ENCODE results near the gene NUDT14. TPM values are rescaled to one million over a fixed set of nuclear protein-coding genes. Genes with fewer than 3 reads are reported as not detected.

Gene NUDT14
- total and polyA plus RNA-seq, 12 donors, result 4.1 to 55.8 (median 36.6) TPM

DNA sequence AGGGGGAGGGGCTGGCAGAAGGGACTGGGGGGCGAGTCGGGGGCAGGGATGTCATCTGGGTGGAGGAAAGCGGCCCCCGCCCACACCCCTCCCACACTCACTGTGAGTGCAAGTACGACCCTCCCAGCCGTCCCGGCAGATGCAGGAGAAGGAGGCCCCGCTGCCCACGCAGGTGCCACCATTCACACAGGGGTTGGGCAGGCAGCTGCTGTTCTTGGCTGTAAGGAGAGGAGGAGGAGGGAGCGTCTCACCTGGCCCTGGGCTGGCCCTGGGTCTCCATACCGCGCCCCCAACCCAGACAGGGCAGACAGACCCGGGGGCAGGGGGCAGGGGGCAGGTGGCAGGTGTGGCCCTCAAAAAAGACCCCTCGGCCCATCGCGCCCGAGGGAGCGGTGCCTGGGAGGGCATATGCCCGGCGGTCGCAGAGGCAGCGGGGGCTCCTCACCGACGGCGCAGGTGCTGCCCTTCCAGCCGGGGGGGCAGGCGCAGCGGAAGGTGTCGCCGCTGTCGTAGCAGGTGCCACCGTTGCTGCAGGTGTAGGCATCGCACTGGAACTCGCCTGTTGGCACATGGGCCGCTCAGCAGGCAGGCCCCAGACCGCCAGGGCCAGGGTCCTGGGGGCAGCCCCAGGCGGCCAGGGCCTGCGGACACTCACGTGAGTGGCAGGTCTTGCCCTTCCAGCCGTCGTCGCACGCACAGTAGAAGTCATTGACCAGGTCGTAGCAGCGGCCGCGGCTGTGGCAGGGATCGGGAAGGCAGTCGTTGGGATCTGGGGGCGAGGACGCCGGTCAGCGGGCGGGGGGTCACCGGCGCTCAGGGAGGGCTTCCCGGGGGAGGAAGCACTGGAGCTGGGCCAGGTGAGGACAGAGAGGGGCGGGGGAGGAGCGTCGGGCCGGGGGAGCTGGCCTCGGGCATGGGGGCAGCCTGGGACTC is 33.2 kb downstream of the NUDT14 start:
- no peak for DNase-seq
- no peaks in the 10 kb centered on the region for H3K36me3 ChIP-seq (replicated peaks in 1 of 2)
- intact Hi-C loops (cut with DNase I), result no loop called here
- no peak overlapping the region for H3K27ac ChIP-seq
- no peaks in the 10 kb centered on the region for H3K9me3 ChIP-seq (replicated peaks in 1 of 3)
- H3K27me3 ChIP-seq, result no peaks in the 10 kb centered on the region
- TF ChIP-seq, protein P1, sequence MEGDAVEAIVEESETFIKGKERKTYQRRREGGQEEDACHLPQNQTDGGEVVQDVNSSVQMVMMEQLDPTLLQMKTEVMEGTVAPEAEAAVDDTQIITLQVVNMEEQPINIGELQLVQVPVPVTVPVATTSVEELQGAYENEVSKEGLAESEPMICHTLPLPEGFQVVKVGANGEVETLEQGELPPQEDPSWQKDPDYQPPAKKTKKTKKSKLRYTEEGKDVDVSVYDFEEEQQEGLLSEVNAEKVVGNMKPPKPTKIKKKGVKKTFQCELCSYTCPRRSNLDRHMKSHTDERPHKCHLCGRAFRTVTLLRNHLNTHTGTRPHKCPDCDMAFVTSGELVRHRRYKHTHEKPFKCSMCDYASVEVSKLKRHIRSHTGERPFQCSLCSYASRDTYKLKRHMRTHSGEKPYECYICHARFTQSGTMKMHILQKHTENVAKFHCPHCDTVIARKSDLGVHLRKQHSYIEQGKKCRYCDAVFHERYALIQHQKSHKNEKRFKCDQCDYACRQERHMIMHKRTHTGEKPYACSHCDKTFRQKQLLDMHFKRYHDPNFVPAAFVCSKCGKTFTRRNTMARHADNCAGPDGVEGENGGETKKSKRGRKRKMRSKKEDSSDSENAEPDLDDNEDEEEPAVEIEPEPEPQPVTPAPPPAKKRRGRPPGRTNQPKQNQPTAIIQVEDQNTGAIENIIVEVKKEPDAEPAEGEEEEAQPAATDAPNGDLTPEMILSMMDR (IDR thresholded peaks at IDR 0.05), result no peak
- TF ChIP-seq POLR2A (IDR thresholded peaks at IDR 0.05), result no peak
- no peaks in the 10 kb centered on the region for H3K4me1 ChIP-seq (replicated peaks in 1 of 2)
- WGBS, 4 donors, result 86 to 91% (median 90%) methylated on average over 15 to 62 of the region's 62 CpGs
- H3K4me3 ChIP-seq, result no peak overlapping the region

DNA sequence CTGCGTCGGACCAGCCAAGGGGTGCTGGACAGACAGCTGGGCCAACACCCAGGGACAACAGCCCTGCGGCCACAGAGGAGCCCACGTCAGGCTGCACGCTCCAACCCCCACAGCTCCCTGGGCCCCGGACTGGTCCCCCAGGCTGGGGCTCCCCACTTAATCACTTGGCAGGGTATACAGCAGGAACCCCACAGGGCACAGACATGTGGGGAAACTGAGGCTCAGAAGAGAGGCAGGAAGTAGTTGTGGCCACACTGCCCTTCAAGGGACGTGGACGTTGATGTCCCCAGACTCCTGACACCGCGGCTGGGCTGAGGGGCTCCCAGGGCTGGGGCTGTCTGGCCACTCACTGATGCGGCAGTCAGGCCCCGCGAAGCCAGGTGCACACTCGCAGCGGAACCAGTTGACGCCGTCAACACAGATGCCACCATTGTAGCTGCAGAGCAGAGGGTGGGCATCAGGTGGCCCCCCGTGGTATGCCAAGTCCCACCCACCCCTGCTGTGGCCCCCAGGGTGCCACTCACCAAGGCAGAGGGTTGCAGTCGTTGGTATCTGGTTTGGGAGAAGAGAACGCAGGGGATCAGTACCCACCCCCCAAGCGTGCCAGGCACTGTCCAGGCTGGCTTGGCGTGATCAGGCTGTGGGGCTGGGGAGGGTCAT is 34.0 kb downstream of the NUDT14 start:
- 80 to 92% (median 89%) methylated on average over 1 to 22 of the region's 22 CpGs for WGBS, 4 donors
- DNase-seq, result no peak
- Histone ChIP-seq H3K4me1 (replicated peaks in 1 of 2) (no peaks in the 10 kb centered on the region), H3K4me3 (no peak overlapping the region), H3K36me3 (replicated peaks in 1 of 2) (no peaks in the 10 kb centered on the region), H3K27ac (no peak overlapping the region), H3K27me3 (no peaks in the 10 kb centered on the region), H3K9me3 (replicated peaks in 1 of 3) (no peaks in the 10 kb centered on the region)
- intact Hi-C loops (cut with DNase I), result no loop called here
- no peak for TF ChIP-seq POLR2A (IDR thresholded peaks at IDR 0.05)
- TF ChIP-seq, protein P1 (IDR thresholded peaks at IDR 0.05), result no peak

DNA sequence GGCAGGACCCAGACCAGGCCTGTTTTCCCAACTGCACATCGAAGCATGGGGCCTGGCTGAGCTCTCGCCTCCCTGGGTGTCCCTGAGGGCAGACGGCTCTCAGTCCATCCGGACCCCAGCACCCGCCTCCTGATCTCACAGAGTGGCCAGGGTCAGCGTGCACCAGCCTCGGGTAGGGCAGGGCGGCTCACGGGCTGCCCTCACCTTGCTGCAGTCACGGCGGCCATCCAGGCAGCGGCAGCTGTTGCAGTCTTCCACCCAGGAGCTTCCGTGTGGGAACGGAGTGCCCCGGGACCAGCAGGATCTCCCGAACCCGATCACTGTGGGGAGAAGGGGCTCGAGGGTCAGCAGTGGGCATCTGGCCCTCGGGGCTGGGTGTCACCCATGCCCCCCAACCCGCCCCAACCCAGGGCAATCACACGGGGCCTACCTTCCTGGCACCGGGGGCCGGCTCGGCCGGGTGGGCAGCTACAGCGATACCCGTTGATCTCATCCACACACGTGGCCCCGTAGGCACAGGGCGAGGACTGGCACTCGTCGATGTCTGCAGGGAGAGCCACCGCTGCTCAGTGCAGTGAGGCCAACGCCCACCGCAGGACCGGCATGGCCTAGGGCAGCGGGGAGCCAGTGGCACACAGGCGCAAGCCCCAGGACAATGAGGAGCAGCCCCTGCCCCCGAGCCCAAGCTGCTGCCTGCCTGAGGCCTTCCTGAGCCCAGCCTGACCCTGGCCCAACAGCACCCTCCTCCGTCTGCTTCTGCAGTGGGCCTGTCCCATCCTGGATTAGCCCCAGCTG is 34.7 kb downstream of the NUDT14 start:
- WGBS, 4 donors, result 67 to 93% (median 90%) methylated on average over 1 to 40 of the region's 40 CpGs
- intact Hi-C loops (cut with DNase I), result no loop called here
- DNase-seq, result no peak
- Histone ChIP-seq H3K4me3 (no peak overlapping the region), H3K27ac (no peak overlapping the region), H3K27me3 (no peaks in the 10 kb centered on the region), H3K4me1 (replicated peaks in 1 of 2) (no peaks in the 10 kb centered on the region), H3K9me3 (replicated peaks in 1 of 3) (no peaks in the 10 kb centered on the region), H3K36me3 (replicated peaks in 1 of 2) (no peaks in the 10 kb centered on the region)
- TF ChIP-seq POLR2A (IDR thresholded peaks at IDR 0.05), result no peak
- TF ChIP-seq, protein P1 (IDR thresholded peaks at IDR 0.05), result no peak
